ENCODE measurements around the gene ICOSLG.
"Not testable (repeated sequence)": the region's sequence is repeated elsewhere in the genome, so short reads cannot be mapped to it uniquely, and the experiment has no call there.

DNA sequence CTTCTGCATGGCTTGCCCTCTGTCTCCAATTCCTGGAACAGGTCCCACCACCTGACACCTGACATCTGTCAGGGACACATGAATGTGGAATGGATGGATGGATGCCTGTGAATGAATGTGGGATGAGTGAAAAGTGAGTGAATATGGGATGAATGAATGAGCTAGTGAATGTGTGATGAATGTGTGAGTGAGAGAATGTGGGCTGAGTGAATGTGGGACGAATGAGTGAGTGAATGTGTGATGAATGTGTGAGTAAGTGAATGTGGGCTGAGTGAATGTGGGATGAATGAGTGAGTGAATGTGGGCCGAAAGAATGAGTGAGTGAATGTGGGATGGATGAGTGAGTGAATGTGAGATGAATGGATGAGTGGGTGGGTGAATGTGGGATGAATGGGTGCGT lies 29.2 kb downstream of the ICOSLG start:
- TF ChIP-seq, protein P1, sequence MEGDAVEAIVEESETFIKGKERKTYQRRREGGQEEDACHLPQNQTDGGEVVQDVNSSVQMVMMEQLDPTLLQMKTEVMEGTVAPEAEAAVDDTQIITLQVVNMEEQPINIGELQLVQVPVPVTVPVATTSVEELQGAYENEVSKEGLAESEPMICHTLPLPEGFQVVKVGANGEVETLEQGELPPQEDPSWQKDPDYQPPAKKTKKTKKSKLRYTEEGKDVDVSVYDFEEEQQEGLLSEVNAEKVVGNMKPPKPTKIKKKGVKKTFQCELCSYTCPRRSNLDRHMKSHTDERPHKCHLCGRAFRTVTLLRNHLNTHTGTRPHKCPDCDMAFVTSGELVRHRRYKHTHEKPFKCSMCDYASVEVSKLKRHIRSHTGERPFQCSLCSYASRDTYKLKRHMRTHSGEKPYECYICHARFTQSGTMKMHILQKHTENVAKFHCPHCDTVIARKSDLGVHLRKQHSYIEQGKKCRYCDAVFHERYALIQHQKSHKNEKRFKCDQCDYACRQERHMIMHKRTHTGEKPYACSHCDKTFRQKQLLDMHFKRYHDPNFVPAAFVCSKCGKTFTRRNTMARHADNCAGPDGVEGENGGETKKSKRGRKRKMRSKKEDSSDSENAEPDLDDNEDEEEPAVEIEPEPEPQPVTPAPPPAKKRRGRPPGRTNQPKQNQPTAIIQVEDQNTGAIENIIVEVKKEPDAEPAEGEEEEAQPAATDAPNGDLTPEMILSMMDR (IDR thresholded peaks at IDR 0.05), result not testable (repeated sequence)
- not testable (repeated sequence) for TF ChIP-seq POLR2A (IDR thresholded peaks at IDR 0.05)
